Liver (tissue), 9 donors: Measurements from ENCODE around the gene SPIRE2. TPM values are rescaled to one million over a fixed set of nuclear protein-coding genes. Genes with fewer than 3 reads are reported as not detected.

Experiments
- DNase-seq: peaks from one replicate; pipeline ENCODE4 v3.0.0-alpha.2; 2017; ENCODE audit warnings: low spot score
- H3K27ac ChIP-seq, 2 donors: one replicate each; pipeline ENCODE4 v1.7.0; 2013; ENCODE audit warnings: inconsistent platforms in 2 of 2, low read length in 2 of 2, control low read depth in 1 of 2, low read depth in 1 of 2, mild to moderate bottlenecking in 1 of 2
- H3K27me3 ChIP-seq, 4 donors: one replicate each; pipeline versions ENCODE4 v1.6.1 to v1.7.0; 2013; ENCODE audit warnings: low read length in 3 of 4, inconsistent platforms in 1 of 4, mild to moderate bottlenecking in 1 of 4, moderate library complexity in 1 of 4; ENCODE audit not compliant: control insufficient read depth in 4 of 4, insufficient read depth in 4 of 4
- H3K36me3 ChIP-seq, 4 donors: one replicate each; pipeline versions ENCODE4 v1.6.1 to v1.7.0; 2013; ENCODE audit warnings: low read length in 3 of 4, mild to moderate bottlenecking in 3 of 4, low read depth in 1 of 4, moderate library complexity in 1 of 4; ENCODE audit not compliant: control insufficient read depth in 4 of 4, insufficient read depth in 3 of 4
- H3K4me1 ChIP-seq, 4 donors: one replicate each; pipeline versions ENCODE4 v1.6.1 to v1.7.0; 2013; ENCODE audit warnings: low read length in 3 of 4, mild to moderate bottlenecking in 3 of 4, moderate library complexity in 1 of 4; ENCODE audit not compliant: control insufficient read depth in 4 of 4, insufficient read depth in 4 of 4
- H3K4me3 ChIP-seq, 3 donors: one replicate each; pipeline versions ENCODE4 v1.6.1 to v1.7.0; 2013; ENCODE audit warnings: low read length in 3 of 3, control low read depth in 1 of 3, low read depth in 1 of 3, mild to moderate bottlenecking in 1 of 3
- H3K9ac ChIP-seq, 2 donors: one replicate each; pipeline ENCODE4 v1.7.0; 2013; ENCODE audit warnings: low read length in 2 of 2, mild to moderate bottlenecking in 2 of 2, moderate library complexity in 2 of 2, control low read depth in 1 of 2, low read depth in 1 of 2
- H3K9me3 ChIP-seq, 4 donors: one replicate each; pipeline versions ENCODE4 v1.6.1 to v1.7.0; 2013; ENCODE audit warnings: low read length in 3 of 4; ENCODE audit not compliant: control insufficient read depth in 4 of 4
- EGR1 ChIP-seq, 2 donors: IDR thresholded peaks; 2 replicates each; pipeline ENCODE4 v1.6.1; 2016 to 2018; ENCODE audit warnings: antibody characterized with exemption in 2 of 2, low read depth in 2 of 2
- HNF4A ChIP-seq, 2 donors: conservative IDR thresholded peaks; 2 replicates each; pipeline ENCODE4 v1.6.1; 2016; ENCODE audit warnings: antibody characterized with exemption in 2 of 2, mild to moderate bottlenecking in 2 of 2
- JUND ChIP-seq, 2 donors: IDR thresholded peaks; 2 replicates each; pipeline ENCODE4 v1.6.1; 2016; ENCODE audit warnings: antibody characterized with exemption in 2 of 2
- REST ChIP-seq: IDR thresholded peaks from 2 replicates; pipeline ENCODE4 v1.6.1; 2016; ENCODE audit warnings: antibody characterized with exemption, mild to moderate bottlenecking
- RXRA ChIP-seq, 2 donors: IDR thresholded peaks; 2 replicates each; pipeline ENCODE4 v1.6.1; 2017 to 2018; ENCODE audit warnings: antibody characterized with exemption in 2 of 2, mild to moderate bottlenecking in 1 of 2
- TAF1 ChIP-seq: conservative IDR thresholded peaks from 2 replicates; pipeline ENCODE4 v1.6.1; 2016; ENCODE audit warnings: antibody characterized with exemption, mild to moderate bottlenecking
- YY1 ChIP-seq: IDR thresholded peaks from 2 replicates; pipeline ENCODE4 v1.6.1; 2016; ENCODE audit warnings: antibody characterized with exemption, mild to moderate bottlenecking
- ZBTB33 ChIP-seq: IDR thresholded peaks from 2 replicates; pipeline ENCODE4 v1.6.1; 2016; ENCODE audit warnings: antibody characterized with exemption
- WGBS: extraction: QIAGEN DNeasy Blood & Tissue Kit; methylation state at CpG from one replicate; pipeline ENCODE4 v1.1.7; 2013; 5-methylcytosine and 5-hydroxymethylcytosine counted together
- polyA plus RNA-seq, 2 donors: library from polyadenylated mRNA; stranded (reverse) in 1 of 2; unstranded in 1 of 2; fragments of 200-250 nt in 1 of 2; fragments of >200 nt in 1 of 2; fragmentation: Nextera tagmentation in 1 of 2; extraction: Ambion mirVana in 1 of 2; gene quantifications; one replicate each; pipeline versions ENCODE4 v1.2.1 to v1.2.3, GENCODE V29; 2013 to 2015
- total RNA-seq, 2 donors: library from RNA; depleted of rRNA; stranded (reverse); fragments of >200 nt; gene quantifications; one replicate each; pipeline ENCODE4 v1.2.3, GENCODE V29; 2014
- TF ChIP-seq, protein P1 (sequence below): IDR thresholded peaks from 2 replicates; pipeline ENCODE4 v1.6.1; 2016; ENCODE audit warnings: antibody characterized with exemption
- TF ChIP-seq, protein P2 (sequence below): IDR thresholded peaks from 2 replicates; pipeline ENCODE4 v1.6.1; 2016; ENCODE audit warnings: antibody characterized with exemption
- donor health status: healthy.
- donor health status: healthy.
- donor health status: healthy.
- donor health status: healthy.
- donor health status: healthy.

SPIRE2 gene
- total RNA-seq, result 1 to 10 TPM; 3.2 to 7.2 TPM
- polyA plus RNA-seq, result 1 to 10 TPM; 1.7 to 2.6 TPM

- 2% methylated on average over 98 of the region's 98 CpGs for WGBS
- no peaks in the 10 kb centered on the region for H3K27me3 ChIP-seq
- H3K27ac ChIP-seq, result peak within 1 kb of the TSS; percentile 6 to 64
These were observed at the start of gene SPIRE2 for GRCh38 chr16:89828199-89828869. Gene SPIRE2, plus strand, starts transcription at chr16:89828475. Its CDS starts 76 bp downstream, at chr16:89828551.

GRCh38 chr16:89779231-89779908 lies 48.9 kb upstream of the SPIRE2 start:
- no peak for DNase-seq
- Histone ChIP-seq H3K9me3 (no peaks in the 10 kb centered on the region), H3K4me3 (no peak overlapping the region), H3K36me3 (no peaks in the 10 kb centered on the region), H3K4me1 (no peaks in the 10 kb centered on the region), H3K9ac (no peak overlapping the region), H3K27ac (no peak overlapping the region), H3K27me3 (no peaks in the 10 kb centered on the region)
- TF ChIP-seq RXRA (IDR thresholded peaks at IDR 0.05) (no peak), HNF4A (conservative IDR thresholded peaks at IDR 0.05) (no peak), TAF1 (no peak), YY1 (no peak), EGR1 (IDR thresholded peaks at IDR 0.05; ENCODE audit: low read depth in 2 of 2) (no peak), JUND (IDR thresholded peaks at IDR 0.05) (no peak), REST (no peak)
- TF ChIP-seq, protein P1, sequence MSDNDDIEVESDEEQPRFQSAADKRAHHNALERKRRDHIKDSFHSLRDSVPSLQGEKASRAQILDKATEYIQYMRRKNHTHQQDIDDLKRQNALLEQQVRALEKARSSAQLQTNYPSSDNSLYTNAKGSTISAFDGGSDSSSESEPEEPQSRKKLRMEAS, result no peak
- TF ChIP-seq, protein P2, sequence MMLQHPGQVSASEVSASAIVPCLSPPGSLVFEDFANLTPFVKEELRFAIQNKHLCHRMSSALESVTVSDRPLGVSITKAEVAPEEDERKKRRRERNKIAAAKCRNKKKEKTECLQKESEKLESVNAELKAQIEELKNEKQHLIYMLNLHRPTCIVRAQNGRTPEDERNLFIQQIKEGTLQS, result no peak
- 95% methylated on average over 13 of the region's 13 CpGs for WGBS

More at GRCh38 chr16:89828199-89828869, at the start of gene SPIRE2:
- peak; percentile 73 for DNase-seq
- peak within 1 kb of the TSS in 1 of 2 donors; percentile 53 for H3K9ac ChIP-seq
- no peaks in the 10 kb centered on the region for H3K9me3 ChIP-seq
- TF ChIP-seq ZBTB33 (no peak), REST (peak; percentile 97)
- H3K4me3 ChIP-seq, result peak within 1 kb of the TSS in 2 of 3 donors; percentile 62 to 78
- peaks cover 8 to 29% (median 21%) of the 10 kb centered on the region in 4 donors for H3K4me1 ChIP-seq
- H3K36me3 ChIP-seq, result no peaks in the 10 kb centered on the region
